Measurements from ENCODE around the gene RALGAPB.

DNA sequence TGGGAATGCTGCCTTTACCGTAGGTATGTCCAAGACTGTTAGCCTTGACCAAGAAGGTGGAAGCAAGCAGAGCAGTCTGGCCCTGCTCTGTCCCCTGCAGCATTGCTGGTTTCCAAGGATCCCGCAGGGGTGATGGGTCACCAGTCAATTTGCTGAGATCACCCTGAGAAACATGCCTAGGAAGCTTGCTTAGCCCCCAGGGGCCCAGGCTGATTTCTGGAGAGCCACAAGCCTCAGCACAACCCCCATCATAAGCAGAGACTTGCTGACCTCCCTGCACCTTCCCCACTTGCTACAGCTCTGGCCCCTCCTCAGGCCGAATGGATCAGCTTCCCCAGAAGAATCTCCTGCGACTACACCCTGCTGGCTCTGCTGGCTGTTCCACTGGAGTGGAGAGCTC lies 150.4 kb downstream of the RALGAPB start:
- TF ChIP-seq POLR2A (IDR thresholded peaks at IDR 0.05; ENCODE audit: borderline replicate concordance, extremely low read depth, insufficient read depth, insufficient read length), result no peak
- TF ChIP-seq POLR2AphosphoS5 (IDR thresholded peaks at IDR 0.05; ENCODE audit: low read depth, low read length), result no peak
- TF ChIP-seq SIN3A (IDR thresholded peaks at IDR 0.05; ENCODE audit: low read depth), result no peak
- TF ChIP-seq, protein P1, sequence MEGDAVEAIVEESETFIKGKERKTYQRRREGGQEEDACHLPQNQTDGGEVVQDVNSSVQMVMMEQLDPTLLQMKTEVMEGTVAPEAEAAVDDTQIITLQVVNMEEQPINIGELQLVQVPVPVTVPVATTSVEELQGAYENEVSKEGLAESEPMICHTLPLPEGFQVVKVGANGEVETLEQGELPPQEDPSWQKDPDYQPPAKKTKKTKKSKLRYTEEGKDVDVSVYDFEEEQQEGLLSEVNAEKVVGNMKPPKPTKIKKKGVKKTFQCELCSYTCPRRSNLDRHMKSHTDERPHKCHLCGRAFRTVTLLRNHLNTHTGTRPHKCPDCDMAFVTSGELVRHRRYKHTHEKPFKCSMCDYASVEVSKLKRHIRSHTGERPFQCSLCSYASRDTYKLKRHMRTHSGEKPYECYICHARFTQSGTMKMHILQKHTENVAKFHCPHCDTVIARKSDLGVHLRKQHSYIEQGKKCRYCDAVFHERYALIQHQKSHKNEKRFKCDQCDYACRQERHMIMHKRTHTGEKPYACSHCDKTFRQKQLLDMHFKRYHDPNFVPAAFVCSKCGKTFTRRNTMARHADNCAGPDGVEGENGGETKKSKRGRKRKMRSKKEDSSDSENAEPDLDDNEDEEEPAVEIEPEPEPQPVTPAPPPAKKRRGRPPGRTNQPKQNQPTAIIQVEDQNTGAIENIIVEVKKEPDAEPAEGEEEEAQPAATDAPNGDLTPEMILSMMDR (IDR thresholded peaks at IDR 0.05 in 2 of 3, conservative IDR thresholded peaks at IDR 0.05 in 1 of 3; ENCODE audit: borderline replicate concordance in 1 of 3, insufficient read depth in 1 of 3, low read depth in 2 of 3, low read length in 2 of 3), result no peak
- no peak for TF ChIP-seq EGR1 (IDR thresholded peaks at IDR 0.05; ENCODE audit: low read depth)
- no peak for TF ChIP-seq EZH2 (IDR thresholded peaks at IDR 0.05)
- no peak for TF ChIP-seq ZNF274 (IDR thresholded peaks at IDR 0.05; ENCODE audit: low read depth, low read length)
- no peak for TF ChIP-seq EZH2phosphoT487 (IDR thresholded peaks at IDR 0.05; ENCODE audit: borderline replicate concordance)
- TF ChIP-seq, protein P2, sequence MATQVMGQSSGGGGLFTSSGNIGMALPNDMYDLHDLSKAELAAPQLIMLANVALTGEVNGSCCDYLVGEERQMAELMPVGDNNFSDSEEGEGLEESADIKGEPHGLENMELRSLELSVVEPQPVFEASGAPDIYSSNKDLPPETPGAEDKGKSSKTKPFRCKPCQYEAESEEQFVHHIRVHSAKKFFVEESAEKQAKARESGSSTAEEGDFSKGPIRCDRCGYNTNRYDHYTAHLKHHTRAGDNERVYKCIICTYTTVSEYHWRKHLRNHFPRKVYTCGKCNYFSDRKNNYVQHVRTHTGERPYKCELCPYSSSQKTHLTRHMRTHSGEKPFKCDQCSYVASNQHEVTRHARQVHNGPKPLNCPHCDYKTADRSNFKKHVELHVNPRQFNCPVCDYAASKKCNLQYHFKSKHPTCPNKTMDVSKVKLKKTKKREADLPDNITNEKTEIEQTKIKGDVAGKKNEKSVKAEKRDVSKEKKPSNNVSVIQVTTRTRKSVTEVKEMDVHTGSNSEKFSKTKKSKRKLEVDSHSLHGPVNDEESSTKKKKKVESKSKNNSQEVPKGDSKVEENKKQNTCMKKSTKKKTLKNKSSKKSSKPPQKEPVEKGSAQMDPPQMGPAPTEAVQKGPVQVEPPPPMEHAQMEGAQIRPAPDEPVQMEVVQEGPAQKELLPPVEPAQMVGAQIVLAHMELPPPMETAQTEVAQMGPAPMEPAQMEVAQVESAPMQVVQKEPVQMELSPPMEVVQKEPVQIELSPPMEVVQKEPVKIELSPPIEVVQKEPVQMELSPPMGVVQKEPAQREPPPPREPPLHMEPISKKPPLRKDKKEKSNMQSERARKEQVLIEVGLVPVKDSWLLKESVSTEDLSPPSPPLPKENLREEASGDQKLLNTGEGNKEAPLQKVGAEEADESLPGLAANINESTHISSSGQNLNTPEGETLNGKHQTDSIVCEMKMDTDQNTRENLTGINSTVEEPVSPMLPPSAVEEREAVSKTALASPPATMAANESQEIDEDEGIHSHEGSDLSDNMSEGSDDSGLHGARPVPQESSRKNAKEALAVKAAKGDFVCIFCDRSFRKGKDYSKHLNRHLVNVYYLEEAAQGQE (IDR thresholded peaks at IDR 0.05; ENCODE audit: low read depth), result no peak

All from HCT116 (cell line).